HepG2 (cell line): Measurements from ENCODE around the gene OR2W1. TPM values are rescaled to one million over a fixed set of nuclear protein-coding genes. Genes with fewer than 3 reads are reported as not detected.

ENCODE experiments used
- ARNTL ChIP-seq: sonication (generic); formaldehyde crosslinking; IDR thresholded peaks from 2 replicates; pipeline ENCODE4 v1.4.0; 2020; ENCODE audit warnings: mild to moderate bottlenecking, missing genetic modification reagents
- MEIS1 ChIP-seq: sonication (generic); formaldehyde crosslinking; IDR thresholded peaks from 2 replicates; pipeline ENCODE4 v1.9.0; 2021; ENCODE audit warnings: mild to moderate bottlenecking, missing genetic modification reagents, moderate library complexity, borderline replicate concordance
- MIER3 ChIP-seq: IDR thresholded peaks from 2 replicates; pipeline ENCODE4 v1.6.1; 2016; ENCODE audit warnings: missing compliant biosample characterization, borderline replicate concordance
- MTERF4 ChIP-seq: sonication (generic); formaldehyde crosslinking; IDR thresholded peaks from 2 replicates; pipeline ENCODE4 v1.8.0; 2023; ENCODE audit warnings: mild to moderate bottlenecking, missing genetic modification reagents
- PHF5A ChIP-seq: IDR thresholded peaks from one replicate; pipeline ENCODE4 v1.6.1; 2018; ENCODE audit warnings: low read depth, missing genetic modification reagents; ENCODE audit not compliant: unreplicated experiment
- RFX3 ChIP-seq: IDR thresholded peaks from 2 replicates; pipeline ENCODE4 v1.6.1; 2016; ENCODE audit warnings: missing biosample characterization, missing genetic modification reagents
- SNRNP70 ChIP-seq: fragments of 200-400 bp; formaldehyde crosslinking; IDR thresholded peaks from 2 replicates; pipeline ENCODE4 v1.6.1; 2017; ENCODE audit warnings: mild to moderate bottlenecking, low read depth, low read length, moderate library complexity
- SRF ChIP-seq: IDR thresholded peaks from 2 replicates; pipeline ENCODE4 v1.6.1; 2011; ENCODE audit warnings: mild to moderate bottlenecking, low read depth, low read length, moderate library complexity
- ZBED4 ChIP-seq: sonication (generic); formaldehyde crosslinking; IDR thresholded peaks from 2 replicates; pipeline ENCODE4 v1.4.0; 2020; ENCODE audit warnings: missing genetic modification reagents, borderline replicate concordance
- ZBTB26 ChIP-seq: IDR thresholded peaks from 2 replicates; pipeline ENCODE4 v1.6.1; 2016; ENCODE audit warnings: missing compliant biosample characterization, missing genetic modification reagents, borderline replicate concordance
- ZEB1 ChIP-seq: IDR thresholded peaks from 2 replicates; pipeline ENCODE4 v1.6.1; 2012; ENCODE audit warnings: mild to moderate bottlenecking, low read depth, inconsistent platforms; ENCODE audit not compliant: insufficient replicate concordance
- ZFAT ChIP-seq: sonication (generic); formaldehyde crosslinking; conservative IDR thresholded peaks from 2 replicates; pipeline ENCODE4 v1.8.1; 2023; ENCODE audit warnings: missing genetic modification reagents, inconsistent platforms
- ZKSCAN1 ChIP-seq: fragments of 150-350 bp; IDR thresholded peaks from 2 replicates; pipeline ENCODE4 v1.6.1; 2014; ENCODE audit warnings: low read length
- ZNF225 ChIP-seq: sonication (generic); formaldehyde crosslinking; IDR thresholded peaks from 2 replicates; pipeline ENCODE4 v1.4.0; 2020; ENCODE audit warnings: mild to moderate bottlenecking, missing genetic modification reagents
- ZNF263 ChIP-seq: sonication (generic); formaldehyde crosslinking; IDR thresholded peaks from 2 replicates; pipeline ENCODE4 v1.4.0; 2020; ENCODE audit warnings: missing genetic modification reagents
- ZNF326 ChIP-seq: sonication (generic); formaldehyde crosslinking; IDR thresholded peaks from 2 replicates; pipeline ENCODE4 v1.4.0; 2020; ENCODE audit warnings: missing genetic modification reagents, borderline replicate concordance
- ZNF441 ChIP-seq: sonication (generic); formaldehyde crosslinking; IDR thresholded peaks from 2 replicates; pipeline ENCODE4 v1.7.0; 2021; ENCODE audit warnings: missing genetic modification reagents, borderline replicate concordance
- ZZZ3 ChIP-seq: sonication (generic); formaldehyde crosslinking; IDR thresholded peaks from 2 replicates; pipeline ENCODE4 v1.4.0; 2020; ENCODE audit warnings: missing genetic modification reagents, mild to moderate bottlenecking, borderline replicate concordance
- polyA plus RNA-seq, 8 experiments: library from polyadenylated mRNA; depleted of rRNA in 3 of 8; stranded (reverse) in 7 of 8; unstranded in 1 of 8; fragments of >200 nt; fragmentation: Illumina TruSeq in 4 of 8; extraction: Trizol in 4 of 8; gene quantifications; 2 replicates each; pipeline versions ENCODE4 v1.2.1 to v1.2.3, GENCODE V29; 2011 to 2016; ENCODE audit warnings: low read depth in 4 of 8, missing spikeins in 1 of 8, mixed read lengths in 1 of 8; ENCODE audit not compliant: insufficient read depth in 1 of 8
- total RNA-seq, 5 experiments: library from RNA; depleted of rRNA; stranded (reverse); fragments of >200 nt; fragmentation: Illumina TruSeq; extraction: Trizol; gene quantifications; 2 replicates each; pipeline ENCODE4 v1.2.3, GENCODE V29; 2016; ENCODE audit warnings: low read depth in 1 of 5
- TF ChIP-seq, protein P1 (sequence below): sonication (generic); formaldehyde crosslinking; IDR thresholded peaks from 2 replicates; pipeline ENCODE4 v1.5.0; 2020; ENCODE audit warnings: mild to moderate bottlenecking, low read depth, missing genetic modification reagents, borderline replicate concordance
- TF ChIP-seq, protein P2 (sequence below): IDR thresholded peaks from 2 replicates; pipeline ENCODE4 v1.6.1; 2012; ENCODE audit warnings: low read depth, low read length, improper control_type of control experiment

The OR2W1 gene
- total and polyA plus RNA-seq, 2 of the 13 experiments (the other 11 are each of a cell fraction or from before 2014, with no cell fraction given): not detected

DNA sequence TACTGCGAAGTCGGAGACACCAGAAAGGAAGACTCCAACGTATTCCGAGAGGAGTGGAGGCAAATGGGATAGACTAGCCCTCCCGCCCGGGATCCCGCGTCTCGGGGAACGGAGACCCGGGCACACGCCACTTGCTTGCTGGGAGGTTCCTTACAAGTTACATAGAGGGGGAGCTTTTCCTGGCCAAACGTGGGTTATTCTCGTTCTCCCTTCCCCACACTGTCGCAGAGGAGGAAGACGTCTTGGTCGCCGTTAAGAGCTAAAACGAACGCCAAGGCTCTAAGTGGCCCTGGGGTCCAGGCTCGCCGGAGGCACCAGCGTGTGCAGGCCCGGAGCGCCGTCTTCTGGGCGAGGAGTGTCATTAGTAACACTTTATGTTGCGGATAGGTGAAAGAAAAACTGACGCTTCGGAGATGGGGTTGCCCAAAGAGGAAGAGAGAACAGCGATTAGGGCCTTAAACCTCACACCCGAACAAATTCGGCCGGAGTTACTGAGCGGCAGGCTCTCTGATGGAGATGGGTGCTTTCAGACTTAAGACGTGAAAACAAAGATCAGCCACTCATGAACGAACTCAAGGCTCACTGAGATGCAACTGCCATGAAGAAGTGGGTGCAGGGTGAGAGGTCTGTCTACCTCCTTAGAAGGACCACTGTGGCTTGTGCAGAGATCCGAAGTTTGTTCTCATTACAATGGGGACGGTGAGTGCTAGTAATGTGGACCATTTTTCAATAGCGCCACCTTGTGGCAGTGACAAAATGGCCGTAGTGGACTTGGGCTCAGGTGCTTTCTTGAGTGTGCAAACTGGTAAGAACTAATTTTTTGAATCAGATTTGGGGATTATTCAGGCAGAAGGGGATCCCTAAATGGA lies 28.2 kb downstream of the OR2W1 start (continued):
- TF ChIP-seq ZNF441 (CRISPR knock-in tag) (no peak), ZNF225 (no peak), PHF5A (CRISPR knock-in tag) (no peak), ARNTL (CRISPR knock-in tag) (0 out of 2 replicates have a peak, but pooled peaks have one; percentile 29), ZZZ3 (CRISPR knock-in tag) (peak; percentile 51; the same call in 1 of the 2 replicates), SNRNP70 (no peak), ZEB1 (no peak), ZBED4 (CRISPR knock-in tag) (0 out of 2 replicates have a peak, but pooled peaks have one; percentile 43), RFX3 (CRISPR knock-in tag) (no peak), MEIS1 (CRISPR knock-in tag) (no peak; the same call in 1 of the 2 replicates), ZNF326 (0 out of 2 replicates have a peak, but pooled peaks have one; percentile 41), ZFAT (CRISPR knock-in tag) (no peak), MTERF4 (no peak), ZKSCAN1 (no peak), ZNF263 (0 out of 2 replicates have a peak, but pooled peaks have one; percentile 8), SRF (no peak), MIER3 (CRISPR knock-in tag) (peak; percentile 29; the same call in 1 of the 2 replicates), ZBTB26 (CRISPR knock-in tag) (no peak)
- TF ChIP-seq, protein P1, sequence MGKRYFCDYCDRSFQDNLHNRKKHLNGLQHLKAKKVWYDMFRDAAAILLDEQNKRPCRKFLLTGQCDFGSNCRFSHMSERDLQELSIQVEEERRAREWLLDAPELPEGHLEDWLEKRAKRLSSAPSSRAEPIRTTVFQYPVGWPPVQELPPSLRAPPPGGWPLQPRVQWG (CRISPR knock-in tag): no peak
- TF ChIP-seq, protein P2, sequence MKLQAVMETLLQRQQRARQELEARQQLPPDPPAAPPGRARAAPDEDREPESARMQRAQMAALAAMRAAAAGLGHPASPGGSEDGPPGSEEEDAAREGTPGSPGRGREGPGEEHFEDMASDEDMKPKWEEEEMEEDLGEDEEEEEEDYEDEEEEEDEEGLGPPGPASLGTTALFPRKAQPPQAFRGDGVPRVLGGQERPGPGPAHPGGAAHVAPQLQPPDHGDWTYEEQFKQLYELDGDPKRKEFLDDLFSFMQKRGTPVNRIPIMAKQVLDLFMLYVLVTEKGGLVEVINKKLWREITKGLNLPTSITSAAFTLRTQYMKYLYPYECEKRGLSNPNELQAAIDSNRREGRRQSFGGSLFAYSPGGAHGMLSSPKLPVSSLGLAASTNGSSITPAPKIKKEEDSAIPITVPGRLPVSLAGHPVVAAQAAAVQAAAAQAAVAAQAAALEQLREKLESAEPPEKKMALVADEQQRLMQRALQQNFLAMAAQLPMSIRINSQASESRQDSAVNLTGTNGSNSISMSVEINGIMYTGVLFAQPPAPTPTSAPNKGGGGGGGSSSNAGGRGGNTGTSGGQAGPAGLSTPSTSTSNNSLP: no peak
